Measurements from ENCODE around the gene STARD9. TPM values are rescaled to one million over a fixed set of nuclear protein-coding genes. Genes with fewer than 3 reads are reported as not detected.

Gene STARD9
- total RNA-seq, 1 experiment from 2014 or later: 1.7 TPM

DNA sequence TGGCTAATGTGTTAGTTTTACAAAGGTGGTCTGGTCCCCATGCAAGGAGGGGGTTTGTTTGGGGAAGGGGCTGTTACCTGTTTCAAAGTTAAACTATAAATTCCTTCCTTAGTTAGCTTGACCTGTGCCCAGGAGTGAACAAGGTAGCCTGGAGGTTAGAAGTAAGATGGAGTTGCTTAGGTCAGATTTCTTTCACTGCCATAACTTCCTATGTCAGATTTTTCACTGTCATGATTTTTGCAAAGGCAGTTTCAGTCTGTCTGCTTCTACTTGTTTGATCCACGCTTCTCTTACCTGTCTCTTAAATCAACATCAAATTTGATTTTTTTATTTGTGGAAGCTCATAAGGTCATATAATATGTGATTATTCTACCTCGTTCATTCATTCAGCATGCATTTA, 28.6 kb downstream of the STARD9 start:
- no peaks in the 10 kb centered on the region for H3K9me3 ChIP-seq (ENCODE audit: insufficient read depth, low read depth)
- H4K20me1 ChIP-seq (ENCODE audit: insufficient read depth): no peaks in the 10 kb centered on the region
- H3F3A ChIP-seq (ENCODE audit: insufficient read depth, low read depth): no peaks in the 10 kb centered on the region
- no peaks in the 10 kb centered on the region for H3K9me2 ChIP-seq (ENCODE audit: insufficient read depth)
- H3K36me3 ChIP-seq (ENCODE audit: low read depth): no peaks in the 10 kb centered on the region
- H3K4me1 ChIP-seq (replicated peaks; ENCODE audit: insufficient read depth): no peaks in the 10 kb centered on the region
- no peak for DNase-seq
- no peak overlapping the region for H3K4me2 ChIP-seq
- TF ChIP-seq EZH2 (IDR thresholded peaks at IDR 0.05; ENCODE audit: low read depth): no peak
- no peak for TF ChIP-seq CTCF (conservative IDR thresholded peaks at IDR 0.05)
- no peak overlapping the region for H3K4me3 ChIP-seq
- intact Hi-C loops (cut with micrococcal nuclease; ENCODE audit: unreplicated experiment): no loop called here
- ChIA-PET CTCF (interaction anchor here (0.6 kb wide), 1 partner anchor 53 kb away, joined by 5 read pairs; no protein-coding TSS in a partner anchor), POLR2A (ENCODE audit: unreplicated experiment) (no interaction called here)
- H3K79me2 ChIP-seq (ENCODE audit: low read depth): no peaks in the 10 kb centered on the region
- H2AFZ ChIP-seq: no peak overlapping the region
- BruUV-seq (replicated peaks): no TSS peak
- H3K27me3 ChIP-seq (ENCODE audit: insufficient read depth, low read depth): no peaks in the 10 kb centered on the region
- H3K27ac ChIP-seq: no peak overlapping the region

GRCh38 chr15:42604894-42605744, 29.7 kb downstream of the STARD9 start:
- H4K20me1 ChIP-seq (ENCODE audit: insufficient read depth): no peaks in the 10 kb centered on the region
- no peak for DNase-seq
- no peaks in the 10 kb centered on the region for H3K9me3 ChIP-seq (ENCODE audit: insufficient read depth, low read depth)
- no peaks in the 10 kb centered on the region for H3K79me2 ChIP-seq (ENCODE audit: low read depth)
- ChIA-PET POLR2A (ENCODE audit: unreplicated experiment) (no interaction called here), CTCF (no interaction called here)
- no peak overlapping the region for H2AFZ ChIP-seq
- no peaks in the 10 kb centered on the region for H3K27me3 ChIP-seq (ENCODE audit: insufficient read depth, low read depth)
- H3K9me2 ChIP-seq (ENCODE audit: insufficient read depth): no peaks in the 10 kb centered on the region
- intact Hi-C loops (cut with micrococcal nuclease; ENCODE audit: unreplicated experiment): no loop called here
- no peak overlapping the region for H3K27ac ChIP-seq
- H3K36me3 ChIP-seq (ENCODE audit: low read depth): no peaks in the 10 kb centered on the region
- no peak overlapping the region for H3K4me2 ChIP-seq
- no peaks in the 10 kb centered on the region for H3K4me1 ChIP-seq (replicated peaks; ENCODE audit: insufficient read depth)
- no peak for TF ChIP-seq CTCF (conservative IDR thresholded peaks at IDR 0.05)
- no peak for TF ChIP-seq EZH2 (IDR thresholded peaks at IDR 0.05; ENCODE audit: low read depth)
- H3F3A ChIP-seq (ENCODE audit: insufficient read depth, low read depth): no peaks in the 10 kb centered on the region
- no TSS peak for BruUV-seq (replicated peaks)
- H3K4me3 ChIP-seq: no peak overlapping the region

GRCh38 chr15:42605796-42606195, 30.4 kb downstream of the STARD9 start:
- BruUV-seq (replicated peaks): no TSS peak
- Histone ChIP-seq H3K36me3 (ENCODE audit: low read depth) (no peaks in the 10 kb centered on the region), H3K27me3 (ENCODE audit: insufficient read depth, low read depth) (no peaks in the 10 kb centered on the region), H3F3A (ENCODE audit: insufficient read depth, low read depth) (no peaks in the 10 kb centered on the region), H3K4me1 (replicated peaks; ENCODE audit: insufficient read depth) (no peaks in the 10 kb centered on the region), H2AFZ (no peak overlapping the region), H3K79me2 (ENCODE audit: low read depth) (no peaks in the 10 kb centered on the region), H3K4me2 (no peak overlapping the region), H3K9me3 (ENCODE audit: insufficient read depth, low read depth) (no peaks in the 10 kb centered on the region), H3K4me3 (no peak overlapping the region), H3K9me2 (ENCODE audit: insufficient read depth) (no peaks in the 10 kb centered on the region), H3K27ac (no peak overlapping the region), H4K20me1 (ENCODE audit: insufficient read depth) (no peaks in the 10 kb centered on the region)
- TF ChIP-seq CTCF (conservative IDR thresholded peaks at IDR 0.05): no peak
- no peak for TF ChIP-seq EZH2 (IDR thresholded peaks at IDR 0.05; ENCODE audit: low read depth)
- intact Hi-C loops (cut with micrococcal nuclease; ENCODE audit: unreplicated experiment): no loop called here
- no peak for DNase-seq
- ChIA-PET POLR2A (ENCODE audit: unreplicated experiment) (no interaction called here), CTCF (no interaction called here)

Data from PC-9 (cell line).